Cardiac septum (tissue), 1 donor: ENCODE measurements around the gene FAM180A. TPM values are rescaled to one million over a fixed set of nuclear protein-coding genes. Genes with fewer than 3 reads are reported as not detected.
A peak's percentile ranks its signal among the peaks of the same experiment; 100 is the strongest.
"Not testable (repeated sequence)": the region's sequence is repeated elsewhere in the genome, so short reads cannot be mapped to it uniquely, and the experiment has no call there.

Source experiments
- DNase-seq: peaks from one replicate; pipeline ENCODE4 v3.0.0-alpha.2; 2020; ENCODE audit warnings: low spot score
- intact Hi-C: fragments of 100-400 bp; cut with DNase I; formaldehyde crosslinking; loops from one replicate; pipeline ENCODE4 v1.14.0; 2022
- total RNA-seq: library from RNA; stranded (reverse); fragmentation: NEBNext Ultra II Directional; extraction: Animal tissue kit (Norgen Biotek cat#: 25700); gene quantifications from one replicate; pipeline ENCODE4 v1.2.1, GENCODE V29; 2021
- donor health status: DM: no; HTN: no; CAD: no.

The FAM180A gene
- total RNA-seq, 1 donor from 2014 or later: 25.1 TPM

- intact Hi-C loops: no loop called here
- DNase-seq: no peak
These were observed 51.1 kb downstream of the FAM180A start for GRCh38 chr7:135697276-135698049.

- DNase-seq: no peak
- intact Hi-C loops: no loop called here
These were observed 55.1 kb downstream of the FAM180A start for GRCh38 chr7:135693558-135693957.

GRCh38 chr7:135692606-135693005, 56.0 kb downstream of the FAM180A start:
- intact Hi-C loops, DNase-seq: not testable (repeated sequence)

- no peak for DNase-seq
- intact Hi-C loops: no loop called here
These were observed 56.6 kb downstream of the FAM180A start for GRCh38 chr7:135692055-135692454.

- intact Hi-C loops: no loop called here
- no peak for DNase-seq
These were observed 58.0 kb downstream of the FAM180A start for GRCh38 chr7:135690566-135690965.

- intact Hi-C loops: no loop called here
- DNase-seq: no peak
These were observed 61.1 kb downstream of the FAM180A start for GRCh38 chr7:135687466-135687865.

GRCh38 chr7:135685306-135686084, 63.1 kb downstream of the FAM180A start:
- intact Hi-C loops: no loop called here
- DNase-seq: no peak

- intact Hi-C loops: no loop called here
- no peak for DNase-seq
These were observed 63.9 kb downstream of the FAM180A start for GRCh38 chr7:135684699-135685098.

GRCh38 chr7:135684136-135684535, 64.5 kb downstream of the FAM180A start:
- intact Hi-C loops: no loop called here
- DNase-seq: peak; percentile 55

- no peak for DNase-seq
- intact Hi-C loops: no loop called here
These were observed 65.0 kb downstream of the FAM180A start for GRCh38 chr7:135683609-135684008.

GRCh38 chr7:135682191-135682590, 66.4 kb downstream of the FAM180A start:
- no peak for DNase-seq
- intact Hi-C loops: no loop called here

GRCh38 chr7:135681762-135682161, 66.9 kb downstream of the FAM180A start:
- no peak for DNase-seq
- intact Hi-C loops: no loop called here

Other genes starting within 250 kb of the FAM180A start
- gene CNOT4, start 238.7 kb downstream of the FAM180A start, total RNA-seq: 26.5 TPM
- gene NUP205, start 190.9 kb downstream of the FAM180A start, total RNA-seq: 15.7 TPM
- gene STMP1, start 86.3 kb downstream of the FAM180A start, total RNA-seq: 31.4 TPM
- 1.0 TPM for gene SLC13A4, start 20.6 kb downstream of the FAM180A start, total RNA-seq
- gene MTPN, start 228.5 kb upstream of the FAM180A start, total RNA-seq: 121 TPM